ENCODE measurements around the gene TTC28.

TTC28 gene

DNA sequence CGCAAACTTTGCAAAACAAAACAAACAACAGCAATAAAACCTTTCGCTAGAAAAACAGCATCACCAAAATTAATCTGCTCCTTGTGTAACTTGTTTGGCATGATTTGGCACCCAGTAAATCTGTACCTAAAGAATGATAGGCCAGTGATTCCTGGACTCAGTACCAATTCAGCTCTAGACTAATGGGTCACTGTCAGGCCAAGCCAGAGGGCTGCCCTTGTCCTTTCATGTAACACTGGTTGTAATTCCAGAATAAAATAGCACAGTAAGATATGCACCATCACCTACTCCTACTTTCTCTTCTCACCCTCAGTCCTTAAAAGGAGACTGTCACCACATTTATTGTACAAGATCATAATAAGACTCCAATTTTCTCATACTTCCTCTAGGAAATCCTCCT, 419.0 kb downstream of the TTC28 start:
- H3K4me3 ChIP-seq (ENCODE audit: low read depth in 1 of 2, low read length in 1 of 2), result no peak overlapping the region
- H3K36me3 ChIP-seq, result no peaks in the 10 kb centered on the region
- H3K4me1 ChIP-seq (ENCODE audit: control insufficient read depth in 1 of 2, insufficient read depth in 1 of 2, low read depth in 1 of 2, low read length in 1 of 2), result no peaks in the 10 kb centered on the region
- H3K27me3 ChIP-seq, result no peaks in the 10 kb centered on the region
- TF ChIP-seq, protein P1, sequence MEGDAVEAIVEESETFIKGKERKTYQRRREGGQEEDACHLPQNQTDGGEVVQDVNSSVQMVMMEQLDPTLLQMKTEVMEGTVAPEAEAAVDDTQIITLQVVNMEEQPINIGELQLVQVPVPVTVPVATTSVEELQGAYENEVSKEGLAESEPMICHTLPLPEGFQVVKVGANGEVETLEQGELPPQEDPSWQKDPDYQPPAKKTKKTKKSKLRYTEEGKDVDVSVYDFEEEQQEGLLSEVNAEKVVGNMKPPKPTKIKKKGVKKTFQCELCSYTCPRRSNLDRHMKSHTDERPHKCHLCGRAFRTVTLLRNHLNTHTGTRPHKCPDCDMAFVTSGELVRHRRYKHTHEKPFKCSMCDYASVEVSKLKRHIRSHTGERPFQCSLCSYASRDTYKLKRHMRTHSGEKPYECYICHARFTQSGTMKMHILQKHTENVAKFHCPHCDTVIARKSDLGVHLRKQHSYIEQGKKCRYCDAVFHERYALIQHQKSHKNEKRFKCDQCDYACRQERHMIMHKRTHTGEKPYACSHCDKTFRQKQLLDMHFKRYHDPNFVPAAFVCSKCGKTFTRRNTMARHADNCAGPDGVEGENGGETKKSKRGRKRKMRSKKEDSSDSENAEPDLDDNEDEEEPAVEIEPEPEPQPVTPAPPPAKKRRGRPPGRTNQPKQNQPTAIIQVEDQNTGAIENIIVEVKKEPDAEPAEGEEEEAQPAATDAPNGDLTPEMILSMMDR (IDR thresholded peaks at IDR 0.05), result no peak
- no peak overlapping the region for H3K27ac ChIP-seq
- H3K9me3 ChIP-seq, result no peaks in the 10 kb centered on the region

DNA sequence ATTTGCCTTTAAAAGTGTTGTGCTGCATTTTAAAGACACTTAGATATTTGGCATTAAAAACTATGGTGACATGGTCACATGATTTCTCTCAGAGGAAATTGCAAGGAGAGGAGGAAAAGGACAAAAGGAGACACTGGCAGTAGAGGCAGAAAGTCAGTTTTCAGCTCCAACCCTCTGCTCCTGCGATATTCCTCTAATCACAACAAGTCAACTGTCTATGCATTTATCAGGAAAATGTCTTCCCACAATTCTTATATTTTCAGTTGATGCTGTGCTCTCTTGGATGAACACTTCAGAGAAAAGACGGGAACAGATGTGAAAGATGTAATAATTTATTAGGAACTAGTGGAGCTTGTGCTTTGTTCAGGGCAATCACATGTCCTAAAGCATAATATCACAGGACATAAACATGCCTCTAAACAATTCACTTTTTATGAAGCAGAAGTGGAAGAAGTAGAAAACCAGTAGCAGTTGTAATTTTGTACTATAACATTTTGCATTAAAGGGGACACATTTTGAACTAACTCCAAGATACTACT, 419.8 kb downstream of the TTC28 start:
- no peak overlapping the region for H3K4me3 ChIP-seq (ENCODE audit: low read depth in 1 of 2, low read length in 1 of 2)
- no peaks in the 10 kb centered on the region for H3K4me1 ChIP-seq (ENCODE audit: control insufficient read depth in 1 of 2, insufficient read depth in 1 of 2, low read depth in 1 of 2, low read length in 1 of 2)
- H3K9me3 ChIP-seq, result no peaks in the 10 kb centered on the region
- no peaks in the 10 kb centered on the region for H3K36me3 ChIP-seq
- TF ChIP-seq, protein P1 (IDR thresholded peaks at IDR 0.05), result no peak
- H3K27ac ChIP-seq, result no peak overlapping the region
- H3K27me3 ChIP-seq, result no peaks in the 10 kb centered on the region

- Histone ChIP-seq H3K9me3 (no peaks in the 10 kb centered on the region), H3K27me3 (no peaks in the 10 kb centered on the region), H3K27ac (no peak overlapping the region), H3K4me1 (ENCODE audit: control insufficient read depth in 1 of 2, insufficient read depth in 1 of 2, low read depth in 1 of 2, low read length in 1 of 2) (no peaks in the 10 kb centered on the region), H3K4me3 (ENCODE audit: low read depth in 1 of 2, low read length in 1 of 2) (no peak overlapping the region), H3K36me3 (no peaks in the 10 kb centered on the region)
- TF ChIP-seq, protein P1 (IDR thresholded peaks at IDR 0.05), result no peak
Measured at GRCh38 chr22:28254396-28254795, 425.2 kb downstream of the TTC28 start.

- Histone ChIP-seq H3K4me1 (ENCODE audit: control insufficient read depth in 1 of 2, insufficient read depth in 1 of 2, low read depth in 1 of 2, low read length in 1 of 2) (no peaks in the 10 kb centered on the region), H3K4me3 (ENCODE audit: low read depth in 1 of 2, low read length in 1 of 2) (no peak overlapping the region), H3K9me3 (no peaks in the 10 kb centered on the region), H3K27me3 (no peaks in the 10 kb centered on the region), H3K36me3 (no peaks in the 10 kb centered on the region), H3K27ac (no peak overlapping the region)
- TF ChIP-seq, protein P1 (IDR thresholded peaks at IDR 0.05), result no peak
Measured at GRCh38 chr22:28252539-28252938, 427.1 kb downstream of the TTC28 start.

- Histone ChIP-seq H3K9me3 (no peaks in the 10 kb centered on the region), H3K27me3 (no peaks in the 10 kb centered on the region), H3K27ac (no peak overlapping the region), H3K36me3 (no peaks in the 10 kb centered on the region), H3K4me3 (ENCODE audit: low read depth in 1 of 2, low read length in 1 of 2) (no peak overlapping the region), H3K4me1 (ENCODE audit: control insufficient read depth in 1 of 2, insufficient read depth in 1 of 2, low read depth in 1 of 2, low read length in 1 of 2) (no peaks in the 10 kb centered on the region)
- TF ChIP-seq, protein P1 (IDR thresholded peaks at IDR 0.05), result no peak
Measured at GRCh38 chr22:28250036-28250695, 429.5 kb downstream of the TTC28 start.

Measured in neutrophil (primary cell).